ENCODE data around the gene SEC22A. TPM values are rescaled to one million over a fixed set of nuclear protein-coding genes. Genes with fewer than 3 reads are reported as not detected.
A peak's percentile ranks its signal among the peaks of the same experiment; 100 is the strongest.

The SEC22A gene
- total and polyA plus RNA-seq, 2 of the 13 experiments (the other 11 are each of a cell fraction or from before 2014, with no cell fraction given): 14.1 to 17.3 TPM

GRCh38 chr3:123201557-123202427 is at the start of gene SEC22A (continued):
- no peak for TF ChIP-seq HCFC1 (IDR thresholded peaks at IDR 0.05; ENCODE audit: low read depth, low read length)
- TF ChIP-seq ZBTB43 (CRISPR knock-in tag; conservative IDR thresholded peaks at IDR 0.05): no peak
- no peak for TF ChIP-seq THYN1 (CRISPR knock-in tag; IDR thresholded peaks at IDR 0.05; ENCODE audit: borderline replicate concordance, low read depth)
- no peak for TF ChIP-seq SP140L (CRISPR knock-in tag; IDR thresholded peaks at IDR 0.05; ENCODE audit: borderline replicate concordance)
- peak; percentile 69 for TF ChIP-seq ZFX (CRISPR knock-in tag; IDR thresholded peaks at IDR 0.05; ENCODE audit: low read depth)
- peak; percentile 64 for TF ChIP-seq HDAC1 (CRISPR knock-in tag; IDR thresholded peaks at IDR 0.05)
- no peak for TF ChIP-seq NR2C2 (CRISPR knock-in tag; IDR thresholded peaks at IDR 0.05; ENCODE audit: borderline replicate concordance)
- no peak for TF ChIP-seq ZNF326 (CRISPR knock-in tag; IDR thresholded peaks at IDR 0.05; ENCODE audit: borderline replicate concordance)
- TF ChIP-seq ZNF572 (CRISPR knock-in tag; IDR thresholded peaks at IDR 0.05): no peak
- peak; percentile 80 for TF ChIP-seq SP2 (CRISPR knock-in tag; IDR thresholded peaks at IDR 0.05)
- TF ChIP-seq PITX1 (CRISPR knock-in tag; IDR thresholded peaks at IDR 0.05): no peak
- no peak for TF ChIP-seq SAFB2 (CRISPR knock-in tag; IDR thresholded peaks at IDR 0.05; ENCODE audit: borderline replicate concordance, low read depth)
- TF ChIP-seq, protein P1, sequence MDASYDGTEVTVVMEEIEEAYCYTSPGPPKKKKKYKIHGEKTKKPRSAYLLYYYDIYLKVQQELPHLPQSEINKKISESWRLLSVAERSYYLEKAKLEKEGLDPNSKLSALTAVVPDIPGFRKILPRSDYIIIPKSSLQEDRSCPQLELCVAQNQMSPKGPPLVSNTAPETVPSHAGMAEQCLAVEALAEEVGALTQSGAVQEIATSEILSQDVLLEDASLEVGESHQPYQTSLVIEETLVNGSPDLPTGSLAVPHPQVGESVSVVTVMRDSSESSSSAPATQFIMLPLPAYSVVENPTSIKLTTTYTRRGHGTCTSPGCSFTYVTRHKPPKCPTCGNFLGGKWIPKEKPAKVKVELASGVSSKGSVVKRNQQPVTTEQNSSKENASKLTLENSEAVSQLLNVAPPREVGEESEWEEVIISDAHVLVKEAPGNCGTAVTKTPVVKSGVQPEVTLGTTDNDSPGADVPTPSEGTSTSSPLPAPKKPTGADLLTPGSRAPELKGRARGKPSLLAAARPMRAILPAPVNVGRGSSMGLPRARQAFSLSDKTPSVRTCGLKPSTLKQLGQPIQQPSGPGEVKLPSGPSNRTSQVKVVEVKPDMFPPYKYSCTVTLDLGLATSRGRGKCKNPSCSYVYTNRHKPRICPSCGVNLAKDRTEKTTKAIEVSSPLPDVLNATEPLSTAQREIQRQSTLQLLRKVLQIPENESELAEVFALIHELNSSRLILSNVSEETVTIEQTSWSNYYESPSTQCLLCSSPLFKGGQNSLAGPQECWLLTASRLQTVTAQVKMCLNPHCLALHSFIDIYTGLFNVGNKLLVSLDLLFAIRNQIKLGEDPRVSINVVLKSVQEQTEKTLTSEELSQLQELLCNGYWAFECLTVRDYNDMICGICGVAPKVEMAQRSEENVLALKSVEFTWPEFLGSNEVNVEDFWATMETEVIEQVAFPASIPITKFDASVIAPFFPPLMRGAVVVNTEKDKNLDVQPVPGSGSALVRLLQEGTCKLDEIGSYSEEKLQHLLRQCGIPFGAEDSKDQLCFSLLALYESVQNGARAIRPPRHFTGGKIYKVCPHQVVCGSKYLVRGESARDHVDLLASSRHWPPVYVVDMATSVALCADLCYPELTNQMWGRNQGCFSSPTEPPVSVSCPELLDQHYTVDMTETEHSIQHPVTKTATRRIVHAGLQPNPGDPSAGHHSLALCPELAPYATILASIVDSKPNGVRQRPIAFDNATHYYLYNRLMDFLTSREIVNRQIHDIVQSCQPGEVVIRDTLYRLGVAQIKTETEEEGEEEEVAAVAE (CRISPR knock-in tag; IDR thresholded peaks at IDR 0.05; ENCODE audit: borderline replicate concordance): no peak
- TF ChIP-seq EP300 (IDR thresholded peaks at IDR 0.05; ENCODE audit: low read depth in 2 of 2, low read length in 2 of 2): no peak
- no peak for TF ChIP-seq EP300 (CRISPR knock-in tag; IDR thresholded peaks at IDR 0.05; ENCODE audit: borderline replicate concordance)
- 0 out of 2 replicates have a peak, but pooled peaks have one; percentile 19 for TF ChIP-seq RNF2 (conservative IDR thresholded peaks at IDR 0.05; ENCODE audit: low read depth)
- TF ChIP-seq ZSCAN20 (CRISPR knock-in tag; IDR thresholded peaks at IDR 0.05; ENCODE audit: borderline replicate concordance): no peak
- TF ChIP-seq, protein P2, sequence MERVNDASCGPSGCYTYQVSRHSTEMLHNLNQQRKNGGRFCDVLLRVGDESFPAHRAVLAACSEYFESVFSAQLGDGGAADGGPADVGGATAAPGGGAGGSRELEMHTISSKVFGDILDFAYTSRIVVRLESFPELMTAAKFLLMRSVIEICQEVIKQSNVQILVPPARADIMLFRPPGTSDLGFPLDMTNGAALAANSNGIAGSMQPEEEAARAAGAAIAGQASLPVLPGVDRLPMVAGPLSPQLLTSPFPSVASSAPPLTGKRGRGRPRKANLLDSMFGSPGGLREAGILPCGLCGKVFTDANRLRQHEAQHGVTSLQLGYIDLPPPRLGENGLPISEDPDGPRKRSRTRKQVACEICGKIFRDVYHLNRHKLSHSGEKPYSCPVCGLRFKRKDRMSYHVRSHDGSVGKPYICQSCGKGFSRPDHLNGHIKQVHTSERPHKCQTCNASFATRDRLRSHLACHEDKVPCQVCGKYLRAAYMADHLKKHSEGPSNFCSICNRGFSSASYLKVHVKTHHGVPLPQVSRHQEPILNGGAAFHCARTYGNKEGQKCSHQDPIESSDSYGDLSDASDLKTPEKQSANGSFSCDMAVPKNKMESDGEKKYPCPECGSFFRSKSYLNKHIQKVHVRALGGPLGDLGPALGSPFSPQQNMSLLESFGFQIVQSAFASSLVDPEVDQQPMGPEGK (CRISPR knock-in tag; IDR thresholded peaks at IDR 0.05): peak; percentile 66; the same call in 1 of the 2 replicates
- no peak for TF ChIP-seq NFE2L1 (CRISPR knock-in tag; IDR thresholded peaks at IDR 0.05; ENCODE audit: borderline replicate concordance)
- 0 out of 2 replicates have a peak, but pooled peaks have one; percentile 20 for TF ChIP-seq ZNF230 (CRISPR knock-in tag; IDR thresholded peaks at IDR 0.05)
